ENCODE results near the gene TRAF2.

GRCh38 chr9:136946228-136947027, 60.1 kb downstream of the TRAF2 start:
- TF ChIP-seq TAF1 (IDR thresholded peaks at IDR 0.05; ENCODE audit: borderline replicate concordance, insufficient read depth, low read length) = no peak
- TF ChIP-seq, protein P1, sequence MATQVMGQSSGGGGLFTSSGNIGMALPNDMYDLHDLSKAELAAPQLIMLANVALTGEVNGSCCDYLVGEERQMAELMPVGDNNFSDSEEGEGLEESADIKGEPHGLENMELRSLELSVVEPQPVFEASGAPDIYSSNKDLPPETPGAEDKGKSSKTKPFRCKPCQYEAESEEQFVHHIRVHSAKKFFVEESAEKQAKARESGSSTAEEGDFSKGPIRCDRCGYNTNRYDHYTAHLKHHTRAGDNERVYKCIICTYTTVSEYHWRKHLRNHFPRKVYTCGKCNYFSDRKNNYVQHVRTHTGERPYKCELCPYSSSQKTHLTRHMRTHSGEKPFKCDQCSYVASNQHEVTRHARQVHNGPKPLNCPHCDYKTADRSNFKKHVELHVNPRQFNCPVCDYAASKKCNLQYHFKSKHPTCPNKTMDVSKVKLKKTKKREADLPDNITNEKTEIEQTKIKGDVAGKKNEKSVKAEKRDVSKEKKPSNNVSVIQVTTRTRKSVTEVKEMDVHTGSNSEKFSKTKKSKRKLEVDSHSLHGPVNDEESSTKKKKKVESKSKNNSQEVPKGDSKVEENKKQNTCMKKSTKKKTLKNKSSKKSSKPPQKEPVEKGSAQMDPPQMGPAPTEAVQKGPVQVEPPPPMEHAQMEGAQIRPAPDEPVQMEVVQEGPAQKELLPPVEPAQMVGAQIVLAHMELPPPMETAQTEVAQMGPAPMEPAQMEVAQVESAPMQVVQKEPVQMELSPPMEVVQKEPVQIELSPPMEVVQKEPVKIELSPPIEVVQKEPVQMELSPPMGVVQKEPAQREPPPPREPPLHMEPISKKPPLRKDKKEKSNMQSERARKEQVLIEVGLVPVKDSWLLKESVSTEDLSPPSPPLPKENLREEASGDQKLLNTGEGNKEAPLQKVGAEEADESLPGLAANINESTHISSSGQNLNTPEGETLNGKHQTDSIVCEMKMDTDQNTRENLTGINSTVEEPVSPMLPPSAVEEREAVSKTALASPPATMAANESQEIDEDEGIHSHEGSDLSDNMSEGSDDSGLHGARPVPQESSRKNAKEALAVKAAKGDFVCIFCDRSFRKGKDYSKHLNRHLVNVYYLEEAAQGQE (IDR thresholded peaks at IDR 0.05; ENCODE audit: insufficient read depth in 1 of 2, low read depth in 2 of 2, low read length in 2 of 2) = no peak
